ENCODE measurements around the gene SRPK1.
"Not testable (repeated sequence)": the region's sequence is repeated elsewhere in the genome, so short reads cannot be mapped to it uniquely, and the experiment has no call there.

SRPK1 gene

GRCh38 chr6:35920793-35921732, at the start of gene SRPK1:
TSS of gene SRPK1 (minus strand) at chr6:35921098. CDS start at chr6:35921056, 42 bp downstream.
- DNase-seq (ENCODE audit: low read depth), result no peak

- DNase-seq (ENCODE audit: low read depth), result peak; percentile 45
Observed at GRCh38 chr6:35970181-35970580, 49.3 kb upstream of the SRPK1 start.

DNA sequence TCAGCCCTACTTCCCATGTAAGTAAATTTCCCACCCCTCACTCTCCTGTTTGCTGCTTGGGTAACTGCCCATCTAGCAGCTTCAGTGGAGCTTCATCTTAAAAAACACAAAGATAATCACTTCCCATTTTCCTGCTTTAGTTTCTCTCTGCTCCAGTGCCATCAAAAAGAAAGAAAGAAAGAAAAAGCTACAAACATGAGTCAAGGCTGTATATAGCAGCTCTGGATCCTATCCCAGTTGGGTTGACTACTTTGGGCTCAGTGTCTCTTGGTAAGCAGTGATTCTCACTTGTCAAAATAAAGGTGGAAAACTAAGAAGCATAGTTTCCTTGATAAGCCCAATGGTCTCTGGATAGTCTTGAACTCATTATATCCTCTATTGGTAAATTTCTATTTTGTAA, 48.7 kb upstream of the SRPK1 start:
- no peak for DNase-seq (ENCODE audit: low read depth)

DNA sequence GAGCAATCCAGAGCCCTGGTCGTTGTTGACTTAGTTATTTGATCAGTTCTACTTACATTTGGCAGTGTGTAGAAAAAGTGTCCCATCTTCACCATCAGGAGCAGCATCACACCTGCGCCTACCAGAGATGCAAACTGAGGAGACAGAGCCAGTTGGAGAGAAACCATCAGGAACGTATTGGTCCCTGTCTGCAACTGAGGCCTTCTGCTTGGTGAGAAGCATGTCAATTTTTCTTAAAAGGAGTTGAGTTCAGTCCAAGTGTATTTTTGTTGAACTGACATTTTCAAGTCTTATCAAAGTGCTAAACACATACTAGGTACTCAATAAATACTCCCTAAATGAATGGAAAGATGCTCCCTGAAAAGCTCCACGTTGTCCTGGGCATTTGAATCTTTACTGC, 47.9 kb upstream of the SRPK1 start:
- DNase-seq (ENCODE audit: low read depth), result no peak

- no peak for DNase-seq (ENCODE audit: low read depth)
Observed at GRCh38 chr6:35967076-35967774, 46.3 kb upstream of the SRPK1 start.

GRCh38 chr6:35962779-35963560, 42.1 kb upstream of the SRPK1 start:
- no peak for DNase-seq (ENCODE audit: low read depth)

GRCh38 chr6:35960187-35960586, 39.3 kb upstream of the SRPK1 start:
- no peak for DNase-seq (ENCODE audit: low read depth)

GRCh38 chr6:35955970-35956369, 35.1 kb upstream of the SRPK1 start:
- no peak for DNase-seq (ENCODE audit: low read depth)

GRCh38 chr6:35955521-35955920, 34.6 kb upstream of the SRPK1 start:
- no peak for DNase-seq (ENCODE audit: low read depth)

- no peak for DNase-seq (ENCODE audit: low read depth)
Observed at GRCh38 chr6:35955071-35955470, 34.2 kb upstream of the SRPK1 start.

DNA sequence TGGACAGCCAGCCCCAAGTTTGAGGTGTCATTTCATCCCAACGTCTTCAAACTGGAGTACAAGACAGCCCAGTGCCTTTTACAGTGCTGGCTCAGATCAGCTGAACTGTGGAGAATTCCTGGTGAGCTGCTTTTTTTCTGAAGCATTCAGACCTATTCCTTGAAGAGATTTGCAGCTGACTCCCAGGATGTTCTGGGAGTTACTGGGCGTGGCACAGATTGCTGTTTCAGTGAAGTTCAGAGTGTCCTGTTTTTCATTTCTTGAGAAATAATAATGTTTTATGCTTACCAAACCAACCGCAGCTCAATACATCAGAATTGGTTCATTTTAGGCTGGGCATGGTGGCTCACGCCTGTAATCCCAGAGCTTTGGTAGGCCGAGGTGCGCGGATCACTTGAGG, 33.4 kb upstream of the SRPK1 start:
- no peak for DNase-seq (ENCODE audit: low read depth)

- no peak for DNase-seq (ENCODE audit: low read depth)
Observed at GRCh38 chr6:35948725-35949124, 27.8 kb upstream of the SRPK1 start.

DNA sequence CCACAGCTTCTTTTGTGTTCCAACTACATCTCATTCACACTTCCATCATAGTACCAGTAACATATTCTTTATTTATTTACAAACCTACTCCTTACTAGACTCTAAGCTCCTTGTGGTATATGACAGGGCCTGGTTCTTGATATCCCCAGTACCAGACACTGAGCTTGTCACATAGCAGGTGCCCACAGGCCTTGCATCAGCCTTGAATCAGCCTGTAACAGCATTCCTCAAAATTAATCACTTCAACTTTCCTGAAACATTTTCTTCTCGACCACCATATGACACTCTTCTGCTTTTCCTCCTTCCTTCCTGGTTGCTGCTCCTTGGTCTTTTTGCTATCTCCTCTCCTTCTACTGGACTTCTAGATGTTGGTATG, 24.7 kb upstream of the SRPK1 start:
- DNase-seq (ENCODE audit: low read depth), result no peak

DNA sequence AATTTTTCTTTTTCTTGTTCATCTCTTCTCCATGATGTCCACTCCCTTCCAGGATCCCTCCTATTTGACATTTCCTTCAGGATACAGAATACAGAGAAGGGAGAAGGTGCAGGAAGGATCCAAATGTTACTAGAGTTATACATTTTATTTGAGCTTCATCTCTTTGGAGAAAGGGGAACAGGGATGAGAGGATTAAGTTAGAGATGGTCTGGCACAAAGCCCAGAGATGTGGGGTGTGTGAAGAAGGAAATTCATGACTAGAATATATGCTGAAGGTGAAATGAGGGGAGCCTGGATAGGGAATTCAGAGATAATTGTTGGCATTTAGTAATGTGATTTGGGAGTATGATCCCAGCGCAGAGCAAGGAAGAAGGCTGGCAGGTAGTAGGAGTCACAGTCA, 22.5 kb upstream of the SRPK1 start:
- no peak for DNase-seq (ENCODE audit: low read depth)

DNA sequence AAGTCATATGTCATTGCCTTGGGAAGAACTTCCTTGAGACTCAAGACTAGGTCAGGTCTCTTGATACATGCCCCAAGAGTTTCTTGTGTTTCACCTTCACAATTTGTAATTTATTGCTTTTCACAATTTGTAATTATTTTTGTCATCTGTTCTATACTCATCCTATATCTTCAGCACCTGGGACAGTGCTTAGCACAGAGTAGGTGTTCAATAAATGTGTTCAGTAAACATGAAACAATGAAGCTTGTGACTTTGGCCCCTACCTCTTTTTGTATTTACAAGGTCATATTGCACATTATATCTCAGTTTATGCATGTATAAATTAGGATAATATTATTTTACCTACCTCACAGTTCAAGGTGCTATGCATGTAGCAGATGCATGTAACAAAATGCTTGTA, 21.5 kb upstream of the SRPK1 start:
- DNase-seq (ENCODE audit: low read depth), result no peak

DNA sequence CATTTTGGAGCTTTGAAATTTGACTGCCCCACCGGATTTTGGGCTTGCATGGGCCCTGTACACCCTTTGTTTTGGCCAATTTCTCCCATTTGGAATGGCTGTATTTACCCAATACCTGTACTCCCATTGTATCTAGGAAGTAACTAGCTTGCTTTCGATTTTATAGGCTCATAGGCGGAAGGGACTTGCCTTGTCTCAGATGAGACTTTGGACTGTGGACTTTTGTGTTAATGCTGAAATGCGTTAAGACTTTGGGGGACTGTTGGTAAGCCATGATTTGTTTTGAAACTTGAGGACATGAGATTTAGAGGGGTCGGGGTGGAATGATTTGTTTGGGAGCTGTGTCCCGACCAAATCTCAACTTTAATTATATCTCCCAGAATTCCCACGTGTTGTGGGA, 20.3 kb upstream of the SRPK1 start:
- DNase-seq (ENCODE audit: low read depth), result not testable (repeated sequence)

GRCh38 chr6:35940014-35940413, 19.1 kb upstream of the SRPK1 start:
- DNase-seq (ENCODE audit: low read depth), result not testable (repeated sequence)

GRCh38 chr6:35939259-35939658, 18.4 kb upstream of the SRPK1 start:
- DNase-seq (ENCODE audit: low read depth), result not testable (repeated sequence)

GRCh38 chr6:35936681-35937359, 15.9 kb upstream of the SRPK1 start:
- no peak for DNase-seq (ENCODE audit: low read depth)

- no peak for DNase-seq (ENCODE audit: low read depth)
Observed at GRCh38 chr6:35935469-35935868, 14.6 kb upstream of the SRPK1 start.

GRCh38 chr6:35933844-35934243, 12.9 kb upstream of the SRPK1 start:
- no peak for DNase-seq (ENCODE audit: low read depth)

DNA sequence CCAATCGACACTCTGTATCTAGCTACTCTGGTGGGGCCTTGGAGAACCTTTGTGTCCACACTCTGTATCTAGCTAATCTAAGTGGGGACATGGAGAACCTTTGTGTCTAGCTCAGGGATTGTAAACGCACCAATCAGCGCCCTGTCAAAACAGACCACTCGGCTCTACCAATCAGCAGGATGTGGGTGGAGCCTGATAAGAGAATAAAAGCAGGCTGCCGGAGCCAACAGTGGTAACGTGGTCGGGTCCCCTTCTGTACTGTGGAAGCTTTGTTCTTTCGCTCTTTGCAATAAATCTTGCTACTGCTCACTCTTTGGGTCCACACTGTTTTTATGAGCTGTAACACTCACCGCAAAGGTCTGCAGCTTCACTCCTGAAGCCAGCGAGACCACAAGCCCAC, 11.0 kb upstream of the SRPK1 start:
- DNase-seq (ENCODE audit: low read depth), result not testable (repeated sequence)
